Activated T-cell treated with anti-CD3 and anti-CD28 coated beads, Interleukin-2, amount 50 U/mL, for 4 hours (primary cell): Measurements from ENCODE around the gene IRF2BP1. TPM values are rescaled to one million over a fixed set of nuclear protein-coding genes. Genes with fewer than 3 reads are reported as not detected.
"Not testable (repeated sequence)": the region's sequence is repeated elsewhere in the genome, so short reads cannot be mapped to it uniquely, and the experiment has no call there.

Experiments used
- ATAC-seq, 2 donors: fragments of 200-7000 bp; cut with Tn5 transposase; one replicate each; pipeline ENCODE4 v1.10.0; 2021
- DNase-seq: peaks from one replicate; pipeline ENCODE4 v3.0.0-alpha.2; 2020
- H3K27me3 Mint-ChIP-seq: one replicate; pipeline ENCODE4 v1.8.0; 2021; ENCODE audit warnings: low read depth, mixed read lengths
- H3K36me3 Mint-ChIP-seq: one replicate; pipeline ENCODE4 v1.8.0; 2022; ENCODE audit warnings: mixed read lengths; ENCODE audit not compliant: insufficient read depth
- H3K4me1 Mint-ChIP-seq: one replicate; pipeline ENCODE4 v1.8.0; 2021; ENCODE audit warnings: low read depth, mixed read lengths
- H3K4me3 Mint-ChIP-seq: one replicate; pipeline ENCODE4 v1.8.0; 2021; ENCODE audit warnings: mild to moderate bottlenecking, moderate library complexity, mixed read lengths
- H3K9me3 Mint-ChIP-seq: one replicate; pipeline ENCODE4 v1.8.0; 2021; ENCODE audit warnings: mixed read lengths
- total RNA-seq, 3 donors: library from RNA; stranded (reverse); gene quantifications; one replicate each; pipeline ENCODE4 v1.2.1, GENCODE V29; 2021

Gene IRF2BP1
- total RNA-seq, 3 donors from 2014 or later = 21.8 to 24.5 (median 22.2) TPM

GRCh38 chr19:45895983-45896599 is 10.2 kb upstream of the IRF2BP1 start:
- not testable (repeated sequence) for H3K4me3 Mint-ChIP-seq, H3K9me3 Mint-ChIP-seq, H3K27me3 Mint-ChIP-seq, DNase-seq, ATAC-seq, H3K36me3 Mint-ChIP-seq
- peaks cover 11% of the 10 kb centered on the region for H3K4me1 Mint-ChIP-seq

GRCh38 chr19:45895519-45895972 is 9.6 kb upstream of the IRF2BP1 start:
- no peak overlapping the region for H3K4me3 Mint-ChIP-seq
- H3K4me1 Mint-ChIP-seq = peaks cover 6% of the 10 kb centered on the region
- no peaks in the 10 kb centered on the region for H3K9me3 Mint-ChIP-seq
- H3K27me3 Mint-ChIP-seq = no peaks in the 10 kb centered on the region
- no peak for ATAC-seq
- no peak for DNase-seq
- peaks cover 6% of the 10 kb centered on the region for H3K36me3 Mint-ChIP-seq

DNA sequence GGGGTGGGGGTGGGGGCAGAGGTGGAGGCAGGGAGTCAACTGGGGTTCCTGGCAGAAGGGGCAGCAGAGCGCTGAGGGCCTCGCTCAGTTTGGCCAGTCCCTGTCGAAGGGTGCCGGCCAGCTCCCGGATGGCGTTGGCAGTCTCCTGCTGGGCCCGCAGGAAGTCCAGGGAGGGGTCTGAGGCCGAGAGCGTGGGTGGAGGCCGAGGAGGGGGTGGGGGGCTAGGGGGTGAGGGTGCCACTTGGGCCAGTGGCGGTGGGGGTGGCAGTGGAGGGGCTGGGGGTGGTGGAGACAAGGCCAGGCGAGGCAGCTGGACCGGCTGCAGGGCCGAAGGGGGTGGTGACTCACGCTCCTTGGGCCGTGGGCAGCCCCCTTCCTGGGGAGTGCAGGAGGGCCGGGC is 4.9 kb upstream of the IRF2BP1 start:
- peaks cover 3% of the 10 kb centered on the region for H3K36me3 Mint-ChIP-seq
- no peak overlapping the region for H3K4me3 Mint-ChIP-seq

DNA sequence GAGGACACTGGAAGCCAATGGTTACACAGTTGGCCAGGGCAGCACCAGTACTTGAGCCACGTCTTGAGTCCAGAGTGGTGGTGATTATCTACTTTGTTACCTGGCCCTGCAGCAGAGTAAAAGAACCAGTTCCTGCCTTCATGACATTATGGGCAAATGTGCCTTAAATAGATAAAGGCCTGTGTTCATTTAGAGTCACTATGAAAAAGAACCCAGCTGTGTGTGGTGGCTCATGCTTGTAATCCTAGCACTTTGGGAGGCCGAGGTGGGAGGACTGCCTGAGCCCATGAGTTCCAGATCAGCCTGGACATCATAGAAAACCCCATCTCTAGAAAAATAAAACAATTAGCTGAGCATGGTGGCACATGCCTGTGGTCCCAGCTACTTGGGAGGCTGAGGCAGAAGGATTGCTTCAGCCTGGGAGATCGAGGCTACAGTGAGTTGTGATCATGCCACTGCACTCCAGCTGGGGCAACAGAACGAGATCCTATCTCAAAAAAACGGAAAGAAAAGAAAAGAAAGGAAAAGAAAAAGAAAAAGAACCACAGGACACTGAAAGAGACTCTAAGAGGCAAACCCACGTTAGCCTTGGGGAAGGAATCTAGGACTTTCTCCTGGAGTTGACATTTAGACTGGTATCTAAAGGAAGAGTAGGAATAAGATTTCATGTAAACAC is 3.4 kb upstream of the IRF2BP1 start:
- Mint-ChIP-seq H3K27me3 (no peaks in the 10 kb centered on the region), H3K4me3 (no peak overlapping the region), H3K36me3 (peaks cover 3% of the 10 kb centered on the region), H3K4me1 (peaks cover 11% of the 10 kb centered on the region), H3K9me3 (no peaks in the 10 kb centered on the region)
- DNase-seq (no peak), ATAC-seq (no peak)

More for the DNA sequence above, 4.9 kb upstream of the IRF2BP1 start:
- Mint-ChIP-seq H3K27me3 (no peaks in the 10 kb centered on the region), H3K4me1 (peaks cover 7% of the 10 kb centered on the region), H3K9me3 (no peaks in the 10 kb centered on the region)
- no peak for DNase-seq
- ATAC-seq = no peak

GRCh38 chr19:45887200-45887710 is 1.3 kb upstream of the IRF2BP1 start:
- Mint-ChIP-seq H3K4me3 (peak overlapping the region; percentile 91), H3K4me1 (peaks cover 21% of the 10 kb centered on the region), H3K9me3 (no peaks in the 10 kb centered on the region), H3K27me3 (no peaks in the 10 kb centered on the region), H3K36me3 (peaks cover 5% of the 10 kb centered on the region)
- no peak for DNase-seq
- no peak for ATAC-seq

- no peaks in the 10 kb centered on the region for H3K27me3 Mint-ChIP-seq
- H3K4me3 Mint-ChIP-seq = peak overlapping the region; percentile 91
- H3K36me3 Mint-ChIP-seq = peaks cover 5% of the 10 kb centered on the region
- no peaks in the 10 kb centered on the region for H3K9me3 Mint-ChIP-seq
- peak; percentile 71 to 72 for ATAC-seq
- peak; percentile 83 for DNase-seq
- peaks cover 24% of the 10 kb centered on the region for H3K4me1 Mint-ChIP-seq
Observed at GRCh38 chr19:45886427-45887199, 672 bp upstream of the IRF2BP1 start.

DNA sequence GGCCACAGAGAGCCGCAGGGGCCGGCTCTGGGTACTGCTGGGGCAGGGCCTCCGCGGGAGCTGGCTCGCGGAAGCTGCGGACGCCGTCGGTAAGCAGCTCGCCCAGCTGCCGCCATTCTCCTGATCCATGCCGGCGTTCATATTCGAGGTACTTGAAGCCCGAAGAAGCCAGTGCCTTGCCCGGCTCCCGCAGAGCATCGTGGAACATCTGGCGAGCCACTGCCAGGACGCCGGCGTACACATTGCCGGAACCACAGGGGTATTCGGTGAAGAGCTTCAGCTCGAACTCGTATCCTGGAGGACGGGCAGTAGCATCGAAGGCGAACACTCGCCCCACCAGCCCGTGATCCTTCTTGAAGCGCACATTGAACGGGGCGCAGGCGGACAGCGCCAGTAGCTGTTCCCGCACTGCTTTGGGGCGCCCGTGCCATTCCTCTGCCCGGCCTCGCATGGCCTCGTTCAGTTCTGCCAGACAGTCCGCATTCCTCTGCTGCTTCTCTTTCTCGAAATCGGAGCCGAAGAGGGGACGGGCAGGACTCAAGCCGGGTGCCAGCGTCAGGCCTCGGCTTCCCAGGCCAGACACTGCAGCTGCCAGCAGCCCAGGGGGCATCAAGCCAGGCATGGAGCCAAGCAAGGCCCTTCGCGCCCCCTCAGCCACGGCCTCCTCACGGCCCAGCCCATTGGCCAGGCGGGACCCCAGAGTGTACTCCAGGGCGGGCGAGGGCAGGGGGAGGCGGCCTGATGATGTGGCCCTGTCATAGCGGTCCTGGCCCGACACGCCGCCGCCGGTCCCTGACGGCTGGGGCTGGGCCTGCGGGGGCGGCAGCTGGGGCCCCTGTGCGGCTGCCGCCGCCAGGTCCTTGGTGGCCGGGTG is 1.0 kb downstream of the IRF2BP1 start:
- DNase-seq (no peak), ATAC-seq (peak; percentile 2 to 5)
- H3K27me3 Mint-ChIP-seq = peaks cover 3% of the 10 kb centered on the region
- H3K9me3 Mint-ChIP-seq = no peaks in the 10 kb centered on the region
- H3K4me3 Mint-ChIP-seq = peak overlapping the region; percentile 67
- H3K4me1 Mint-ChIP-seq = peaks cover 27% of the 10 kb centered on the region
- peaks cover 2% of the 10 kb centered on the region for H3K36me3 Mint-ChIP-seq

DNA sequence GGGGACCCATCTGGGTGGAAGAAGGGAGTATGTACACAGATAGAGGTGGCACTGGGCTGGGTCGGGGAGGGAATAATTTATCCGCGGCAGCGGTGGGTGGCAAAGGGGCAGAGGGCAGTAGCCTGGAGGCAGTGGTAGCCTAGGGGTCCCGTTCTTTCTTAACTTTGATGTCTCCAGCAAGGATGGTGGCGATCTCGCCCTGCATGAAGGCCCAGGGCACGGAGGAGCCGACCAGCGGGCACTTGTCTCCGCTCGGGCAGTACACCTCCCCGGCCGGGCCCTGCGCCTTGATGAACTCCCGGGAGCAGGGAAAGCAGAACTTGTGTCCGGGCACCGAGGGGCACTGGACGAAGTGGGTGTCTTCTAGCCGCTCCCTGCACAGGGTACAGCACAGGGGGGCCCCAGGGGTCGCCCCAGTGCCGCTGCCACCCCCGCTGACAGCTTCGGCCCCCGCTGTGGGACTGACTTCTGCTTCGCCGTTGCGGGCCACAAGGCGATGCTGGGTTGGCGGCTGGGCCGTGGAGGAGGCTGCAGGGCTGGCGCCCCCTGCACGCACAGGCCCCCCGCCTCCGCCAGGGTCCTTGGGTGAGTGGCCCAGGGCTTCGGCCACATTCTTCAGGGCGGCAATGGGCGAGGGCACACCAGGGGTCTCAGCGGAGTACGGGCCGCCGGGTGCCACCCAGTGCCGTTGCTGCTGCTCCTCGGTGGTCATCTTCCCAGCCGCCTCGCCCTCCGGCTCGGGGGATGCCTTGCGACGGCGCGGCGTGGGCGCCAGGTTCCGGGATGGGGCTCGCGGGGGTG is 1.9 kb downstream of the IRF2BP1 start:
- H3K4me3 Mint-ChIP-seq = peak overlapping the region; percentile 77
- no peak for ATAC-seq
- peaks cover 2% of the 10 kb centered on the region for H3K36me3 Mint-ChIP-seq
- peaks cover 27% of the 10 kb centered on the region for H3K4me1 Mint-ChIP-seq
- DNase-seq = no peak
- peaks cover 3% of the 10 kb centered on the region for H3K27me3 Mint-ChIP-seq
- H3K9me3 Mint-ChIP-seq = no peaks in the 10 kb centered on the region

GRCh38 chr19:45883586-45883880 is 2.4 kb downstream of the IRF2BP1 start:
- H3K4me1 Mint-ChIP-seq = peaks cover 27% of the 10 kb centered on the region
- ATAC-seq (no peak), DNase-seq (no peak)
- no peaks in the 10 kb centered on the region for H3K9me3 Mint-ChIP-seq
- H3K4me3 Mint-ChIP-seq = peak overlapping the region; percentile 77
- H3K27me3 Mint-ChIP-seq = peaks cover 6% of the 10 kb centered on the region
- peaks cover 2% of the 10 kb centered on the region for H3K36me3 Mint-ChIP-seq

GRCh38 chr19:45882652-45883585 is 3.0 kb downstream of the IRF2BP1 start:
- peak; percentile 25 to 28 for ATAC-seq
- peaks cover 28% of the 10 kb centered on the region for H3K4me1 Mint-ChIP-seq
- peak overlapping the region; percentile 77 for H3K4me3 Mint-ChIP-seq
- DNase-seq = peak; percentile 80
- peaks cover 2% of the 10 kb centered on the region for H3K36me3 Mint-ChIP-seq
- no peaks in the 10 kb centered on the region for H3K9me3 Mint-ChIP-seq
- peaks cover 11% of the 10 kb centered on the region for H3K27me3 Mint-ChIP-seq

- Mint-ChIP-seq H3K36me3 (peaks cover 2% of the 10 kb centered on the region), H3K9me3 (no peaks in the 10 kb centered on the region), H3K27me3 (peaks cover 16% of the 10 kb centered on the region), H3K4me3 (no peak overlapping the region), H3K4me1 (peaks cover 34% of the 10 kb centered on the region)
- DNase-seq = no peak
- no peak for ATAC-seq
Observed at GRCh38 chr19:45881909-45882528, 3.9 kb downstream of the IRF2BP1 start.
